K562 treated with DMSO at 1 percent for 24 hours (cell line): ENCODE measurements around the gene ATP8A2. TPM values are rescaled to one million over a fixed set of nuclear protein-coding genes. Genes with fewer than 3 reads are reported as not detected.

Experiments
- total RNA-seq: library from RNA; unstranded; fragments of 300-600 nt; gene quantifications from 2 replicates; pipeline ENCODE4 v1.2.3, GENCODE V29; 2022; ENCODE audit warnings: low read depth; ENCODE audit not compliant: insufficient read depth

The ATP8A2 gene
- 0.14 TPM in 1 of 2 replicates, not detected in the other for total RNA-seq

GRCh38 chr13:25371875-25372283 lies at the start of gene ATP8A2:
TSS of gene ATP8A2 (plus strand) at chr13:25371974. CDS start at chr13:25372213, 239 bp downstream.

GRCh38 chr13:26051657-26052311 lies 680.0 kb downstream of the ATP8A2 start, which contains the start of gene SHISA2:
TSS of gene SHISA2 (minus strand) at chr13:26052016. CDS start at chr13:26050975, 1,041 bp downstream.

Other genes with a start within 250 kb of the ATP8A2 start
- not detected in 2 replicates for gene AMER2, start 199.7 kb upstream of the ATP8A2 start, total RNA-seq
- 4.2 and 5.4 TPM in 2 replicates for gene MTMR6, start 84.5 kb upstream of the ATP8A2 start, total RNA-seq
- gene NUP58, start 70.3 kb upstream of the ATP8A2 start, total RNA-seq: 14.6 and 22.4 TPM in 2 replicates